VCaP (cell line): ENCODE results near the gene TARS2.

Experiments
- H3K27ac ChIP-seq: fragments of 450-650 bp; 2 replicates; pipeline ENCODE4 v1.5.1; 2017
- TF ChIP-seq, protein P1 (sequence below): fragments of 450-650 bp; conservative IDR thresholded peaks from 2 replicates; pipeline ENCODE4 v1.5.1; 2017; ENCODE audit warnings: mild to moderate bottlenecking, moderate library complexity

Gene TARS2

GRCh38 chr1:150537732-150538684, 50.8 kb downstream of the TARS2 start:
- TF ChIP-seq, protein P1, sequence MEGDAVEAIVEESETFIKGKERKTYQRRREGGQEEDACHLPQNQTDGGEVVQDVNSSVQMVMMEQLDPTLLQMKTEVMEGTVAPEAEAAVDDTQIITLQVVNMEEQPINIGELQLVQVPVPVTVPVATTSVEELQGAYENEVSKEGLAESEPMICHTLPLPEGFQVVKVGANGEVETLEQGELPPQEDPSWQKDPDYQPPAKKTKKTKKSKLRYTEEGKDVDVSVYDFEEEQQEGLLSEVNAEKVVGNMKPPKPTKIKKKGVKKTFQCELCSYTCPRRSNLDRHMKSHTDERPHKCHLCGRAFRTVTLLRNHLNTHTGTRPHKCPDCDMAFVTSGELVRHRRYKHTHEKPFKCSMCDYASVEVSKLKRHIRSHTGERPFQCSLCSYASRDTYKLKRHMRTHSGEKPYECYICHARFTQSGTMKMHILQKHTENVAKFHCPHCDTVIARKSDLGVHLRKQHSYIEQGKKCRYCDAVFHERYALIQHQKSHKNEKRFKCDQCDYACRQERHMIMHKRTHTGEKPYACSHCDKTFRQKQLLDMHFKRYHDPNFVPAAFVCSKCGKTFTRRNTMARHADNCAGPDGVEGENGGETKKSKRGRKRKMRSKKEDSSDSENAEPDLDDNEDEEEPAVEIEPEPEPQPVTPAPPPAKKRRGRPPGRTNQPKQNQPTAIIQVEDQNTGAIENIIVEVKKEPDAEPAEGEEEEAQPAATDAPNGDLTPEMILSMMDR: no peak

GRCh38 chr1:150543500-150544143, 56.4 kb downstream of the TARS2 start:
- TF ChIP-seq, protein P1: no peak
- H3K27ac ChIP-seq: no peak overlapping the region

More at GRCh38 chr1:150537732-150538684, 50.8 kb downstream of the TARS2 start:
- no peak overlapping the region for H3K27ac ChIP-seq

DNA sequence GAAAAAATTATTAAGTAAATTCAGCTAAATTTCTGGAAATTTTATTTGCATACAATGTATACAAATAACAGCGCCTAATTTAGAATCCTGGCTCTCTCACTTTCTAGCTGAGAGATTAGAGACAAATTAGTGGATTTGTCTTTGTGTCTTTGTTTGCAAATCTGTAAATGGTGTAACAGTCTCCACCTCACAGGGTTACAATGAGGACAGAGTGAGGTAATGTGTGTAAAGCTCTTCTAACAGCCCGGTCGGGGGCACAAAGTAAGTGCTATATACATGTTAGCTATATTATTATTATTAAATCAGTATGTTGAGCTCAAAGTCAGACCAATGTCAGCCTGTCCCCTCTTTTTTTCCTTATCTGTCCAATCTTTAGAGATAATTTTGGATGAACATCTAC, 57.0 kb downstream of the TARS2 start:
- TF ChIP-seq, protein P1: no peak

DNA sequence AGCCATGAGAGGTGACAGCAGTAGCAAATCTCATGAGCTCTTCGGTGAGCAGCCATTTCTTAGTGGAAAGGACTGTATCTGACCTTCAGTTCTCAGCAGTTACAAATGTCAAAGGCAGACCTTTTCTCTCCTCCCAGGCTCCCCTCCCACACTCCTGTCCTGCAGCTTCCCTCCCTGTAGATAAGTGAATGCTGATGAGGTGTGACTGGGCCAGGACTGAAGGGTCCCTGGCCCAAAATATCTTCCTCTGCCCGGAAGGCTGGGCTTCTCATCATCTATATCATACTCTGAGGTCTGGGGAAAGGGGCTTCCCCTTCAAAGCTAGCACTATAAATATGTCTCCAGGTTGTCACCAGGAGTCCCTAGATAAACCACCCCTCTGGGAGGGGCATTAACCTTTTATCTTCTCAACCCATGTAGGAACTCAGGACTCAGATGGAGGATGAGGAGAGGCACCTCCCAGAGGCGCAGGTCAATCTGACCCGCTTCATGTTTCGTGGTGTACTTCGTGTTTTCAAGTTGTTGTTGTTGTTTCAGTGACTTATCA, 58.3 kb downstream of the TARS2 start:
- no peak overlapping the region for H3K27ac ChIP-seq
- TF ChIP-seq, protein P1: no peak

More for the DNA sequence above, 57.0 kb downstream of the TARS2 start:
- H3K27ac ChIP-seq: no peak overlapping the region

GRCh38 chr1:150546294-150546937, 59.2 kb downstream of the TARS2 start:
- no peak overlapping the region for H3K27ac ChIP-seq
- TF ChIP-seq, protein P1: no peak

- peak overlapping the region; percentile 62 for H3K27ac ChIP-seq
- TF ChIP-seq, protein P1: no peak
Observed at GRCh38 chr1:150548324-150548631, 61.1 kb downstream of the TARS2 start.
